ENCODE data around the gene RPL18.

The RPL18 gene

GRCh38 chr19:48573163-48573505 is 45.8 kb downstream of the RPL18 start:
- DNase-seq: no peak

GRCh38 chr19:48571378-48572162 is 47.4 kb downstream of the RPL18 start:
- no peak for DNase-seq

GRCh38 chr19:48569814-48570213 is 49.2 kb downstream of the RPL18 start:
- DNase-seq: no peak

- peak; percentile 59 for DNase-seq
Observed at GRCh38 chr19:48568345-48568886, 50.6 kb downstream of the RPL18 start.

Data from DMS79 treated with DMSO at 0.1 percent for 48 hours (cell line).